Psoas muscle (tissue), 8 donors: Measurements from ENCODE around the gene CRTAC1. TPM values are rescaled to one million over a fixed set of nuclear protein-coding genes. Genes with fewer than 3 reads are reported as not detected.

ENCODE experiments used
- ATAC-seq, 4 donors: fragments of 200-7000 bp; cut with Tn5 transposase; one replicate each; pipeline ENCODE4 v1.9.1; 2020; ENCODE audit warnings: moderate library complexity in 3 of 4, mild to moderate bottlenecking in 2 of 4
- DNase-seq, 2 donors: peaks; one replicate each; pipeline ENCODE4 v3.0.0-alpha.2; 2020
- H3K27ac ChIP-seq: fragments of 200-600 bp; one replicate; pipeline ENCODE4 v1.8.0; 2022
- H3K27me3 ChIP-seq, 3 donors: fragments of 200-600 bp in 1 of 3; one replicate each; pipeline versions ENCODE4 v1.6.1 to v1.8.0; 2013 to 2022; ENCODE audit warnings: low read length in 2 of 3, mild to moderate bottlenecking in 2 of 3, moderate library complexity in 1 of 3; ENCODE audit not compliant: insufficient read depth in 3 of 3
- H3K36me3 ChIP-seq, 2 donors: fragments of 200-600 bp in 1 of 2; one replicate each; pipeline versions ENCODE4 v1.6.1 to v1.8.0; 2013 to 2022; ENCODE audit warnings: low read depth in 1 of 2, mild to moderate bottlenecking in 1 of 2, moderate library complexity in 1 of 2; ENCODE audit not compliant: insufficient read depth in 1 of 2
- H3K4me1 ChIP-seq: fragments of 200-600 bp; one replicate; pipeline ENCODE4 v1.8.0; 2022
- H3K4me3 ChIP-seq: fragments of 200-600 bp; one replicate; pipeline ENCODE4 v1.8.0; 2022; ENCODE audit warnings: mild to moderate bottlenecking
- H3K9me3 ChIP-seq: fragments of 200-600 bp; one replicate; pipeline ENCODE4 v1.8.0; 2022
- WGBS, 3 donors: extraction: QIAGEN DNeasy Blood & Tissue Kit; methylation state at CpG; one replicate each; pipeline versions ENCODE4 v1.1.6 to v1.1.7; 2013; 5-methylcytosine and 5-hydroxymethylcytosine counted together
- intact Hi-C, 2 donors: fragments of 100-400 bp; cut with DNase I; formaldehyde crosslinking; loops; one replicate each; pipeline versions ENCODE4 v1.11.0 to v1.14.2; 2022
- polyA plus RNA-seq, 3 donors: library from polyadenylated mRNA; stranded (reverse); fragments of 200-250 nt; gene quantifications; one replicate each; pipeline ENCODE4 v1.2.3, GENCODE V29; 2013
- total RNA-seq, 4 donors: library from RNA; stranded (reverse); fragmentation: NEBNext Ultra II Directional in 2 of 4; extraction: Animal tissue kit (Norgen Biotek cat#: 25700) in 2 of 4; gene quantifications; one replicate each; pipeline versions ENCODE4 v1.2.1 to v1.2.4, GENCODE V29; 2021 to 2023
- TF ChIP-seq, protein P1 (sequence below): fragments of 200-600 bp; IDR thresholded peaks from one replicate; pipeline ENCODE4 v1.8.0; 2022; ENCODE audit warnings: antibody characterized with exemption
- donor health status: healthy with polysubstance abuse.
- donor health status: DM: no; HTN: no; CAD: no; lungs with moderate emphysema.
- donor health status: Bipolar disorder and iron deficiency.
- donor health status: healthy.
- donor health status: DM: yes; HTN: yes; CAD: no.
- donor health status: DM: no; HTN: no; CAD: no.
- donor health status: DM: no; HTN: no; CAD: no.
- donor health status: DM: yes; HTN: yes; CAD: no.

Gene CRTAC1
- total and polyA plus RNA-seq, 7 donors = 0.07 to 0.93 (median 0.30) TPM

DNA sequence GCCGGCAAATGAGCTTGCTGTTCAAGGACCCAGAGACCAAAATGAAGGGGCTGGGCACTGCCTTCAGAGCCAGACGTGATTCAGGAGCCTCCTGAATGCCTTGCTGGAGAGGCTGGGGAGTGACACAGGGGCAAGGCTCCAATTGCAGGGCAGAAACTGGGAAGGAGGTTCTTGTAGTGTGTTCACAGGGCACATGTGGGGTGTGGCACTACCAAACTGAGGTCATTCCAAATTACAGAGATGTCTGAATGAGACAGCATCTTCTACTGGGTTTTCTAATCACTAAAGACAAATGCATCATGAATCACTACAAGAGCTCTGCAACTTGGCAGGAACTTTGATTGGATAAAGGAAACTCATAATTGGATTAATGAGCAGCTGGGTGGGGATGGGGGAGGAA, 17.8 kb downstream of the CRTAC1 start:
- Histone ChIP-seq H3K4me1 (no peaks in the 10 kb centered on the region), H3K27me3 (peaks cover 3 to 47% (median 5%) of the 10 kb centered on the region in 3 donors), H3K36me3 (no peaks in the 10 kb centered on the region), H3K27ac (no peak overlapping the region), H3K9me3 (no peaks in the 10 kb centered on the region), H3K4me3 (no peak overlapping the region)
- TF ChIP-seq, protein P1, sequence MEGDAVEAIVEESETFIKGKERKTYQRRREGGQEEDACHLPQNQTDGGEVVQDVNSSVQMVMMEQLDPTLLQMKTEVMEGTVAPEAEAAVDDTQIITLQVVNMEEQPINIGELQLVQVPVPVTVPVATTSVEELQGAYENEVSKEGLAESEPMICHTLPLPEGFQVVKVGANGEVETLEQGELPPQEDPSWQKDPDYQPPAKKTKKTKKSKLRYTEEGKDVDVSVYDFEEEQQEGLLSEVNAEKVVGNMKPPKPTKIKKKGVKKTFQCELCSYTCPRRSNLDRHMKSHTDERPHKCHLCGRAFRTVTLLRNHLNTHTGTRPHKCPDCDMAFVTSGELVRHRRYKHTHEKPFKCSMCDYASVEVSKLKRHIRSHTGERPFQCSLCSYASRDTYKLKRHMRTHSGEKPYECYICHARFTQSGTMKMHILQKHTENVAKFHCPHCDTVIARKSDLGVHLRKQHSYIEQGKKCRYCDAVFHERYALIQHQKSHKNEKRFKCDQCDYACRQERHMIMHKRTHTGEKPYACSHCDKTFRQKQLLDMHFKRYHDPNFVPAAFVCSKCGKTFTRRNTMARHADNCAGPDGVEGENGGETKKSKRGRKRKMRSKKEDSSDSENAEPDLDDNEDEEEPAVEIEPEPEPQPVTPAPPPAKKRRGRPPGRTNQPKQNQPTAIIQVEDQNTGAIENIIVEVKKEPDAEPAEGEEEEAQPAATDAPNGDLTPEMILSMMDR = no peak
- no peak for DNase-seq
- intact Hi-C loops = no loop called here
- ATAC-seq = no peak
- 20 to 47% (median 39%) methylated on average over 2 of the region's 2 CpGs for WGBS, 3 donors

GRCh38 chr10:98010939-98011685, 19.3 kb downstream of the CRTAC1 start:
- intact Hi-C loops = no loop called here
- peaks cover 2 to 58% (median 5%) of the 10 kb centered on the region in 3 donors for H3K27me3 ChIP-seq
- no peak for ATAC-seq
- no peak overlapping the region for H3K4me3 ChIP-seq
- H3K36me3 ChIP-seq = no peaks in the 10 kb centered on the region
- no peaks in the 10 kb centered on the region for H3K4me1 ChIP-seq
- TF ChIP-seq, protein P1 = no peak
- H3K27ac ChIP-seq = no peak overlapping the region
- 58 to 63% (median 60%) methylated on average over 9 of the region's 9 CpGs for whole genome bisulfite sequencing, 3 donors
- DNase-seq = no peak
- H3K9me3 ChIP-seq = no peaks in the 10 kb centered on the region

DNA sequence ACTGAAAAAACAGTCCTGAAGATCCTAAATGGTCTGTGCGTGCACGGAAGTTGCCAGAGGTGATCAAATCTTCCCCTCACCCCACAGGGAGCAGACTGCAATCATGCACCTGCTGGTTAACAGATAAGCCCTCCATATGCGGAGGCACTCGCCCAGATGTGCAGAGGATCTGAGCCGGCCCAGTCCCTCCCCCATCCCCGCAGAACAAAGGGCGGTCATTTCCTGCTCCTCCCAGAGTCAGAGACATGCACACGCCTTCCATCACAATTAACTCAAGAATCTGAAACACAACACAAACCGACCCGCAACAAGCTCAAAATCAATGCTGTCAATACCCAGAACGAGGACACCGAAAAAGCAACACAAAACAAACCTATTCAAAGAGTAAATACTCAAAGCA, 24.2 kb downstream of the CRTAC1 start:
- no peak overlapping the region for H3K27ac ChIP-seq
- no peaks in the 10 kb centered on the region for H3K9me3 ChIP-seq
- WGBS, 3 donors = 6 to 8% (median 6%) methylated on average over 12 of the region's 12 CpGs
- H3K4me1 ChIP-seq = no peaks in the 10 kb centered on the region
- intact Hi-C loops = no loop called here
- H3K27me3 ChIP-seq = peaks cover 0 to 33% (median 3%) of the 10 kb centered on the region in 3 donors
- H3K4me3 ChIP-seq = no peak overlapping the region
- no peak for DNase-seq
- H3K36me3 ChIP-seq = no peaks in the 10 kb centered on the region
- TF ChIP-seq, protein P1 = no peak
- no peak for ATAC-seq

DNA sequence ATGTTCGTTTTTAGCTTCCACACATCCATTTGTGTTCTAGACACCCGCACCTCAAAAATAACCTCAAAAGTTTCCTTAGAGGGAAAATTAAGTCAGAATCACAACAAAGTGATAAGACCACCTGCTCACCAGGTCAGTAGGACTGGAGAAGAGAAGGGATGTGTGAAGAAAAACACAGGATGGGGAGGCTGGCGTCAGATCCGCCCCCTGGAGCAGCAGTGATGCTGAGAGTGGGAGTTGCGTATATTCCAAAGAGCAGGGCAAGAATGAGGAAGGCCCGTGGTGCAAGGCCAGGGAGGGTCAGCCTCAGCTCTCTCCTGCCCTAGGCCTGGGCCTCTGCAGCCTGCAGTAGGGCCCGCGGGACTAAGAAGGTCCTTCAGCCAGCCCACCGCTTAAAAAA, 28.7 kb downstream of the CRTAC1 start:
- Histone ChIP-seq H3K27me3 (peaks cover 0 to 9% (median 0%) of the 10 kb centered on the region in 3 donors), H3K9me3 (peaks cover 9% of the 10 kb centered on the region), H3K4me1 (no peaks in the 10 kb centered on the region), H3K27ac (no peak overlapping the region), H3K36me3 (no peaks in the 10 kb centered on the region), H3K4me3 (no peak overlapping the region)
- TF ChIP-seq, protein P1 = no peak
- WGBS, 3 donors = 77 to 80% (median 78%) methylated on average over 9 of the region's 9 CpGs
- intact Hi-C loops = no loop called here
- DNase-seq = no peak
- no peak for ATAC-seq

GRCh38 chr10:98000346-98000745, 30.1 kb downstream of the CRTAC1 start:
- no peak for DNase-seq
- no peak for ATAC-seq
- TF ChIP-seq, protein P1 = no peak
- intact Hi-C loops = no loop called here
- WGBS, 3 donors = 77 to 86% (median 83%) methylated on average over 11 of the region's 11 CpGs
- H3K4me1 ChIP-seq = no peaks in the 10 kb centered on the region
- H3K9me3 ChIP-seq = peaks cover 9% of the 10 kb centered on the region
- no peaks in the 10 kb centered on the region for H3K36me3 ChIP-seq
- H3K4me3 ChIP-seq = no peak overlapping the region
- no peak overlapping the region for H3K27ac ChIP-seq
- no peaks in the 10 kb centered on the region for H3K27me3 ChIP-seq
